HG02678 (cell line): ENCODE measurements around the gene PCDHGA5.
"Not testable (repeated sequence)": the region's sequence is repeated elsewhere in the genome, so short reads cannot be mapped to it uniquely, and the experiment has no call there.

Experiments used
- ATAC-seq: cut with Tn5 transposase; IDR thresholded peaks from one replicate; pipeline ENCODE4 v1.9.1; 2021; ENCODE audit warnings: mild to moderate bottlenecking, moderate library complexity; ENCODE audit not compliant: unreplicated experiment

PCDHGA5 gene

GRCh38 chr5:141363952-141364660 lies at the start of gene PCDHGA5:
Gene PCDHGA5 (plus strand): TSS chr5:141364162. CDS start chr5:141364331, 169 bp downstream.
- ATAC-seq = no peak

GRCh38 chr5:141316963-141317362 lies 47.0 kb upstream of the PCDHGA5 start:
- ATAC-seq = not testable (repeated sequence)

- no peak for ATAC-seq
Observed at GRCh38 chr5:141319202-141319601, 44.8 kb upstream of the PCDHGA5 start.

- ATAC-seq = no peak
Observed at GRCh38 chr5:141319699-141320098, 44.3 kb upstream of the PCDHGA5 start.

GRCh38 chr5:141320225-141321169 lies 43.5 kb upstream of the PCDHGA5 start, which contains the start of gene TAF7:
Gene TAF7 (minus strand): TSS chr5:141320784. CDS start chr5:141320044, 740 bp downstream.
- ATAC-seq = peak; percentile 94

- no peak for ATAC-seq
Observed at GRCh38 chr5:141322261-141322660, 41.7 kb upstream of the PCDHGA5 start.

- ATAC-seq = peak; percentile 86
Observed at GRCh38 chr5:141326088-141326854, 37.7 kb upstream of the PCDHGA5 start.

GRCh38 chr5:141328231-141328630 lies 35.7 kb upstream of the PCDHGA5 start:
- no peak for ATAC-seq

GRCh38 chr5:141330299-141331080 lies 33.5 kb upstream of the PCDHGA5 start, which contains the start of gene PCDHGA1:
Gene PCDHGA1 (plus strand): TSS chr5:141330514.
- ATAC-seq = no peak

- ATAC-seq = not testable (repeated sequence)
Observed at GRCh38 chr5:141332571-141332970, 31.4 kb upstream of the PCDHGA5 start.

- ATAC-seq = no peak
Observed at GRCh38 chr5:141338538-141339306, 25.2 kb upstream of the PCDHGA5 start, which contains the start of gene PCDHGA2. Gene PCDHGA2 (plus strand): TSS chr5:141338760.

- ATAC-seq = not testable (repeated sequence)
Observed at GRCh38 chr5:141340781-141341354, 23.1 kb upstream of the PCDHGA5 start.

- no peak for ATAC-seq
Observed at GRCh38 chr5:141342773-141343172, 21.2 kb upstream of the PCDHGA5 start.

GRCh38 chr5:141343242-141343952 lies 20.6 kb upstream of the PCDHGA5 start, which contains the start of gene PCDHGA3:
Gene PCDHGA3 (plus strand): TSS chr5:141343829. CDS start chr5:141344034, 205 bp downstream.
- no peak for ATAC-seq

- no peak for ATAC-seq
Observed at GRCh38 chr5:141343953-141344463, 20.0 kb upstream of the PCDHGA5 start.

- ATAC-seq = no peak
Observed at GRCh38 chr5:141345327-141345726, 18.6 kb upstream of the PCDHGA5 start.

GRCh38 chr5:141346017-141346416 lies 17.9 kb upstream of the PCDHGA5 start:
- ATAC-seq = not testable (repeated sequence)
